ENCODE results near the gene FOXP2.

DNA sequence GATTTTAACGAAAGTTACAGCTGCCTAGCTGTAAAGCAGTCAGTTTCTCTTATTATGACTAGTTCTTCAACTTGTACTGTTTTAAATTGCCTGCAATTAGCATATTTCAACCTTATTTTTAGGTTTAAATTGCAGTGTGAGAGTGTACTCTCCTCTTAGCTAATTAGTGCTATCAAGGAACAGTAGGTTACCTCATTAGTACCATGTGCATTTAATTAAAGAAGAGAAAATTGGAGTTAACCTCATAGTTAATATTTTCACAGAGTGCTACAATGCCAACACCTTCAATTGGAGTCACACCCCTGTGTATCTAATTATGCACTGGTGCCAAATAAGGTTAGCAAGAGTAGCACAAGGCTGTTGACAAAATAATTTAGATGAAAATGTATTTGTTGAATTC lies 154.6 kb downstream of the FOXP2 start:
- TF ChIP-seq, protein P1, sequence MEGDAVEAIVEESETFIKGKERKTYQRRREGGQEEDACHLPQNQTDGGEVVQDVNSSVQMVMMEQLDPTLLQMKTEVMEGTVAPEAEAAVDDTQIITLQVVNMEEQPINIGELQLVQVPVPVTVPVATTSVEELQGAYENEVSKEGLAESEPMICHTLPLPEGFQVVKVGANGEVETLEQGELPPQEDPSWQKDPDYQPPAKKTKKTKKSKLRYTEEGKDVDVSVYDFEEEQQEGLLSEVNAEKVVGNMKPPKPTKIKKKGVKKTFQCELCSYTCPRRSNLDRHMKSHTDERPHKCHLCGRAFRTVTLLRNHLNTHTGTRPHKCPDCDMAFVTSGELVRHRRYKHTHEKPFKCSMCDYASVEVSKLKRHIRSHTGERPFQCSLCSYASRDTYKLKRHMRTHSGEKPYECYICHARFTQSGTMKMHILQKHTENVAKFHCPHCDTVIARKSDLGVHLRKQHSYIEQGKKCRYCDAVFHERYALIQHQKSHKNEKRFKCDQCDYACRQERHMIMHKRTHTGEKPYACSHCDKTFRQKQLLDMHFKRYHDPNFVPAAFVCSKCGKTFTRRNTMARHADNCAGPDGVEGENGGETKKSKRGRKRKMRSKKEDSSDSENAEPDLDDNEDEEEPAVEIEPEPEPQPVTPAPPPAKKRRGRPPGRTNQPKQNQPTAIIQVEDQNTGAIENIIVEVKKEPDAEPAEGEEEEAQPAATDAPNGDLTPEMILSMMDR (IDR thresholded peaks at IDR 0.05; ENCODE audit: low read depth, low read length) = no peak
- no peak for TF ChIP-seq EZH2phosphoT487 (IDR thresholded peaks at IDR 0.05; ENCODE audit: low read depth)
